GM19455 (cell line): ENCODE results near the gene GRB7.
"Not testable (repeated sequence)": the region's sequence is repeated elsewhere in the genome, so short reads cannot be mapped to it uniquely, and the experiment has no call there.

Experiments
- ATAC-seq: cut with Tn5 transposase; IDR thresholded peaks from one replicate; pipeline ENCODE4 v1.9.1; 2021; ENCODE audit not compliant: unreplicated experiment

GRB7 gene

GRCh38 chr17:39737760-39738567, at the start of gene GRB7:
TSS of gene GRB7 (plus strand) at chr17:39737938. CDS start at chr17:39742302, 4,364 bp downstream.
- ATAC-seq, result no peak

DNA sequence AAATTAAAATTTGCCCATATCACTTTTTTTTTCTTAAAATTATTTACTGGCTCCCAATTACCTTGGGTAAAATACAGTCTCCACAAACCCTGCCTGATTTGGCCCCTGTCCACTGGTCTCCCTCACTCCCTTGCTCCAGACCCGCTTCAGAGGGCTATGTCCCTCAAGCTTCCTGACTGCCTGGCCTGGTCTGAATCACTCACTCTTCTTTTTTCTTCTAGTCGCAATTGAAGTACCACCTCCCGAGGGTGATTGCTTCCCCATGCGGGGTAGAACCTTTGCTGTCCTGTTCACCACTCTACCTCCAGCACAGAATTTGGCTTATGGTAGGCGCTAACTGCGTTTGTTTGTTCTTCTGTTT, 49.3 kb upstream of the GRB7 start:
- no peak for ATAC-seq

GRCh38 chr17:39688945-39689344, 48.8 kb upstream of the GRB7 start:
- ATAC-seq, result no peak

DNA sequence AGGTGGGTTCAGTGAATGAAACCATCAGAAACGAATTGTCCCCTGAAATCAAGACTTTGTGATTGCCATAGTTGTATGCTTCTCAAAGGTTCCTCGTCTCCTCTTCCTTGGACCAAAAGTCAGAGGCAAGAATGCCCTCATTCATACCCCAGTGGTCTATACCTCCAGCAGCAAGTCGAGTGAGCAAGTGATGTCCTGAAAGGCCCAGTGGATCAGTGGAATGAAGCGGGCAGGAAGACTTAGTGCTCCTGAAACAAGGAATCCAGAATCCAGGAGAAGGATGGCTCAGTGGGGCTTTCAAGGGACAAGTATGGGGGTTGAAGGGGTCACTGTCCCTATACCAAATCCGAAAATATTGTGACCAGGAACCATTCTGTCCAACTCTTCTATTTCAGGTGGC, 43.1 kb upstream of the GRB7 start:
- no peak for ATAC-seq

DNA sequence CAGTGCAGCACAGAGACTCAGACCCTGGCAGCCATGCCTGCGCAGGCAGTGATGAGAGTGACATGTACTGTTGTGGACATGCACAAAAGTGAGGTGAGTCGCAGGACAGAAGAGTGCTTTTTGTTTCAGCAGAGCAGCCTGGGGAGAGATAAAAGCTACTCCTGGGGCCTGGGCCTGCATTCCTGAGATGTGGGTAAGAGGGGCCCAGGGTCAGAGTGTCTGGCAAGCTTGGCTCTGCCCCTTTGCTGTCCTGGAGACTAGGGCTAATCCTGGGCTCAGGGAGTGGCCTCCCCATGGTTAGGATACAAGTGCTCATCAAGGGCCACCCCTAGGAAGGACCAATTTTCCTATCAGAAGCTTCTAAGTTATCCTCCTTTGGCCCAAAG, 42.7 kb upstream of the GRB7 start:
- ATAC-seq, result no peak

DNA sequence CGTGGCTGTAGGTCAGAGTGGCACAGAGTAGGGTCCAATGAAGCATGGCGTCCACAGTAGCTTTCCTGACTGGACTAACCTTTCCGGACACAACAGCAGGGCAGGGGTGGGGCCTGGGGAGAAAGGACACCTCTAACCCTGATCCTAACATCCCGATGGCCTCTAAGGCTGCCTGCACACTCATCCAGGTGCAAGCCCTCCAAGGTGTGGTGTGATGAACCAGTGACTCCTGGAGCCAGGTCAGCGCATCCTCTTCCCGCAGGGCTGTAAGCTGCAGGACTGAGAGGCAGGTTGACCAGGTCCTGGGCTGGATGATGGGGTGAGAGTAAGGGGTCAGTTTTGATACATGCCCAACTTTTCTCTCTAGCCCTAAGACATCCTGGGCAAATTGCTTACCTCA, 41.0 kb upstream of the GRB7 start:
- no peak for ATAC-seq

DNA sequence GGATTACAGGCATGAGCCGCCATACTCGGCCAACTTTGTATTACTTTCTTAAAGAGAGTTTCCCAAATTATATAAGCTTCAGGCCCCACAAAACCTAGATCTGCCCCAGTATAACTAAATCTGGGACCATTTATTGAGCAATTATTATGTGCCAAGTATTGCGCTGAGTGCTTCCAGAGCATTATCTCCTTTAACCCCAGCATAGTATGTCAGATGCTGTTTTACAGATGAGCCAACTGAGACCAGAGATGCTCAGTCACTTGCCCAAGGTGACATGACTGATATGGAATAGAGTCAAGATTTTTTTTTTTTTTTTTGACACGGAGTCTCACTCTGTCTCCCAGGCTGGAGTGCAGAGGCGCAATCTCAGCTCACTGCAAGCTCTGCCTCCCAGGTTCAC, 39.8 kb upstream of the GRB7 start:
- ATAC-seq, result no peak

DNA sequence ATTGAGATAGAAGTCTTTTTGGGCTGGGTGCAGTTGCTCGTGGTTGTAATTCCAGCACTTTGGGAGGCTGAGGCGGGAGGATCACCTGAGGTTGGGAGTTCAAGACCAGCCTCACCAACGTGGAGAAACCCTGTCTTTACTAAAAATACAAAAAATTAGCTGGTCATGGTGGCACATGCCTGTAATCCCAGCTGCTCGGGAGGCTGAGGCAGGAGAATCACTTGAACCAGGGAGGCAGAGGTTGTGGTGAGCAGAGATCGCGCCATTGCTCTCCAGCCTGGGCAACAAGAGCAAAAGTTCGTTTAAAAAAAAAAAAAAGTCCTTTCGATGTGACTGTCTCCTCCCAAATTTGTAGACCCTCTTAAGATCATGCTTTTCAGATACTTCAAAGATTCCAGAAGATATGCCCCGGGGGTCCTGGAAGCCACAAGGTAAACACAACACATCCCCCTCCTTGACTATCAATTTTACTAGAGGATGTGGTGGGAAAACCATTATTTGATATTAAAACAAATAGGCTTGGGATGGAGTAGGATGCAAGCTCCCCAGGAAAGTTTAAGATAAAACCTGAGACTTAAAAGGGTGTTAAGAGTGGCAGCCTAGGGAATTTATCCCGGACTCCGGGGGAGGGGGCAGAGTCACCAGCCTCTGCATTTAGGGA, 38.5 kb upstream of the GRB7 start:
- not testable (repeated sequence) for ATAC-seq

GRCh38 chr17:39699818-39700147, 38.0 kb upstream of the GRB7 start, which contains the start of gene ERBB2:
TSS of gene ERBB2 (plus strand) at chr17:39700064. CDS start at chr17:39700239, 175 bp downstream.
- no peak for ATAC-seq

- no peak for ATAC-seq
Observed at GRCh38 chr17:39700148-39700987, 37.4 kb upstream of the GRB7 start.

- no peak for ATAC-seq
Observed at GRCh38 chr17:39701012-39701783, 36.5 kb upstream of the GRB7 start.

- no peak for ATAC-seq
Observed at GRCh38 chr17:39701784-39702422, 35.8 kb upstream of the GRB7 start.

GRCh38 chr17:39702901-39703893, 34.5 kb upstream of the GRB7 start:
- no peak for ATAC-seq

DNA sequence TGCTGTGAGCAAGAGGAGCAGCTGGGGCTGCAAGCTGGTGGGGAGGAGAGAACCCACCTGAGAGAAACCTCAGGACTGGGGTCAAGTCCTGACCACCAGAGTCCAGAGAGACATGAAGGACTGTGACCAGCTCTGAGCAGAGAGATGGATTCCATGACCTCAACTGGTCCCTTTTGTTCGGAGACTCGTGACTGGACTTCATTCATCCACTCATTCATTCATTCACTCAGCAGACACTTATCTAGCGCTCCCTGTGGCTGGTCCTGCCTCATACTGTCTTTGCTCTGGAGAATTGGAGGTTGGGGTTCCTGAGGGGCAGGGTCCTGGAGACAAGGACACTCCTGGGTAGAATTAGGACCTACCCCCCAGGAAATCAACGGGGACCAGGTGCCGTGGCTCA, 33.8 kb upstream of the GRB7 start:
- no peak for ATAC-seq

DNA sequence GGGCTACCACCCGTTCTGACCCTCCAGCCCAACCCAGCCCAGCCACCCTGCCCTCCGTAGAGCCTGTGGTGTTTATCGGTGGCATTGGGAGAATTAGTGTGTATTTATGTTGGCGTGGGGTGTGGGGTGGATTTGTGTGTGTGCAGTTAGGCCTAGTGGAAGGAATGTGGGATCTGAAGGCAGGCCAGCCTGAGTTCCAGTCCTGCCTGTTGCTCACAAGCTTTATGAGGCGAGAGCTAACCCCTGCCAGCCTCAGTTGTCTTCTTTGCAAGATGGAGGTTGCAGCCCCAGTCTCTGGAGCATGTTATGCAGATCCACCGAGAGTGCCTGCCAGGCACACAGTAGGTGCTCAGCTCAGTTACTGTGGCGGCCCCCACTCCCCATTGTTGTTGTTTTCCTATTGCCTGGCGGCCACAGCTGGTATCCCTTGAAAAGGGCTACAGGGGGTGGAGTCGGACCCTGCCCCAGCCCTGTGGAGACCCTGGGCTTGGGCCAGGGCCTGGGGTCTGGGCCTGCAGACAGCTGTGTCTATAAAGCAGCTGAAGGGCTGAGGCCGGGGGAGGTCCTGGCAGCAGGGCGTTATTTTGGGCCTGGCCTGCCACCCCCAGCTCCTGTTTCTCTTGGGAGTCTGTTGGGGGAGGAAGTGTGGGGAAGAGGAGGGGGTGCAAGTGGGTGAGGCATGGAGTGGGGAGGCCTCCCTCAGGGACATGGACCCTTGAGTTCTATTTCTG, 32.8 kb upstream of the GRB7 start:
- no peak for ATAC-seq

GRCh38 chr17:39705786-39706348, 31.9 kb upstream of the GRB7 start:
- ATAC-seq, result no peak

DNA sequence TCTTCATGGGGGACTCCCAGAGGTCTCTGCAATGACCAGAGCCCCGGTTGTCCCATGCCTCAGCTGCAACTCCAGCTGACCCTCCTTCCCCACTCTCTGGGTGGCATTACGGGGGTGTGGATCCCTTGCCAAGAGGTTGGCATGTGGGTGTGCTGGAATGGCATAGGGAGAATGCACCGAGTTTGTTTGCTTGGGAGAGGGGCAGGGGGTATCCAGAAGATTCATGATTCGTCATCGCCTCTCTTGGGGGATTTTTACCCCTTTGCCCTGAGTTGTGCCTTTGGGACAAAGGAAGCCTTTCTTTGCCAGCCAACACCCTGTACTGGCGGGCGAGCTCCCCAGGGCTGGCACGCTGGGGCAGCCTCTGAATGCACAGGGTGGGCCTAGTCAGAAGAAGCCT, 31.4 kb upstream of the GRB7 start:
- no peak for ATAC-seq

DNA sequence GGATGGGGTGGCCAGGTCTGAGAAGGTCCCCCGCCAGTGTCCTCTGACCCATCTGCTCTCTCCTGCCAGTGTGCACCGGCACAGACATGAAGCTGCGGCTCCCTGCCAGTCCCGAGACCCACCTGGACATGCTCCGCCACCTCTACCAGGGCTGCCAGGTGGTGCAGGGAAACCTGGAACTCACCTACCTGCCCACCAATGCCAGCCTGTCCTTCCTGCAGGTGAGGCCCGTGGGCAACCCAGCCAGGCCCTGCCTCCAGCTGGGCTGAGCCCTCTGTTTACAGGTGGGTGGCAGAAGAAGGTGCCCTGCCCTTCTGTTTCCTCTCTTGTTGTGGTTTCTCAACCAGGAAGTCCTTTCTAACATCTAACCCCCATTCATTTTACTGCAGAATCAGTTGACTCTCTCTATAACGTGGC, 30.8 kb upstream of the GRB7 start:
- no peak for ATAC-seq
